Vagina (tissue), 2 donors: ENCODE data around the gene KRT85. TPM values are rescaled to one million over a fixed set of nuclear protein-coding genes. Genes with fewer than 3 reads are reported as not detected.
A peak's percentile ranks its signal among the peaks of the same experiment; 100 is the strongest.

Experiments used
- DNase-seq, 2 donors: peaks; one replicate each; pipeline ENCODE4 v3.0.0-alpha.2; 2017; ENCODE audit errors: extremely low spot score in 2 of 2
- H3K27ac ChIP-seq: fragments of 200-600 bp; sonication (generic); one replicate; pipeline ENCODE4 v1.5.1; 2019
- H3K27me3 ChIP-seq: fragments of 200-600 bp; sonication (generic); one replicate; pipeline ENCODE4 v1.5.1; 2019
- H3K36me3 ChIP-seq, 2 donors: fragments of 200-600 bp; sonication (generic); one replicate each; pipeline ENCODE4 v1.5.1; 2017 to 2019
- H3K4me1 ChIP-seq: fragments of 200-600 bp; sonication (generic); one replicate; pipeline ENCODE4 v1.5.1; 2019
- H3K4me3 ChIP-seq, 2 donors: fragments of 200-600 bp; sonication (generic); 1 replicate in 1 of 2; 2 replicates in 1 of 2; pipeline ENCODE4 v1.5.1; 2016 to 2019
- H3K9me3 ChIP-seq: fragments of 200-600 bp; sonication (generic); one replicate; pipeline ENCODE4 v1.5.1; 2019
- CTCF ChIP-seq, 3 experiments: fragments of 450-650 bp in 2 of 3; fragments of 200-600 bp in 1 of 3; sonication (generic) in 1 of 3; IDR thresholded peaks; one replicate each; pipeline ENCODE4 v1.5.1; 2017 to 2019; ENCODE audit warnings: antibody characterized with exemption in 3 of 3, mild to moderate bottlenecking in 2 of 3, moderate library complexity in 2 of 3
- POLR2A ChIP-seq, 2 donors: fragments of 450-650 bp; IDR thresholded peaks; one replicate each; pipeline ENCODE4 v1.6.1; 2017; ENCODE audit warnings: antibody characterized with exemption in 2 of 2, mild to moderate bottlenecking in 2 of 2, moderate library complexity in 2 of 2
- POLR2AphosphoS5 ChIP-seq, 2 donors: sonication (generic); formaldehyde crosslinking; IDR thresholded peaks; one replicate each; pipeline ENCODE4 v1.9.0; 2017; ENCODE audit warnings: antibody characterized with exemption in 2 of 2, mild to moderate bottlenecking in 2 of 2, low read depth in 1 of 2; ENCODE audit not compliant: insufficient read depth in 1 of 2
- intact Hi-C: fragments of 100-400 bp; cut with DNase I; formaldehyde crosslinking; loops from one replicate; pipeline ENCODE4 v1.15.1; 2023
- total RNA-seq: library from RNA; depleted of rRNA; stranded (reverse); fragments of >200 nt; gene quantifications from one replicate; pipeline ENCODE4 v1.2.3, GENCODE V29; 2016

Gene KRT85
- total RNA-seq, 1 donor from 2014 or later: not detected

GRCh38 chr12:52377266-52377665 lies 10.0 kb upstream of the KRT85 start:
- H3K36me3 ChIP-seq: no peaks in the 10 kb centered on the region
- H3K4me3 ChIP-seq: no peak overlapping the region
- H3K27ac ChIP-seq: no peak overlapping the region
- no peak for DNase-seq
- H3K4me1 ChIP-seq: peaks cover 8% of the 10 kb centered on the region
- no peaks in the 10 kb centered on the region for H3K9me3 ChIP-seq
- intact Hi-C loops: loop anchor here (10.0 kb wide), 1 partner anchor 498 kb away; no protein-coding TSS in a partner anchor
- TF ChIP-seq POLR2A (IDR thresholded peaks at IDR 0.05) (no peak), POLR2AphosphoS5 (IDR thresholded peaks at IDR 0.05; ENCODE audit: insufficient read depth in 1 of 2, low read depth in 1 of 2) (no peak), CTCF (IDR thresholded peaks at IDR 0.05) (no peak)
- no peaks in the 10 kb centered on the region for H3K27me3 ChIP-seq

- no peaks in the 10 kb centered on the region for H3K27me3 ChIP-seq
- TF ChIP-seq CTCF (IDR thresholded peaks at IDR 0.05) (peak; percentile 53 to 77 (median 75)), POLR2AphosphoS5 (IDR thresholded peaks at IDR 0.05; ENCODE audit: insufficient read depth in 1 of 2, low read depth in 1 of 2) (peak in 1 of 2 donors; percentile 71), POLR2A (IDR thresholded peaks at IDR 0.05) (no peak)
- DNase-seq: no peak
- H3K9me3 ChIP-seq: no peaks in the 10 kb centered on the region
- H3K4me1 ChIP-seq: peaks cover 25% of the 10 kb centered on the region
- H3K27ac ChIP-seq: peak overlapping the region; percentile 82
- no peak overlapping the region for H3K4me3 ChIP-seq
- H3K36me3 ChIP-seq: no peaks in the 10 kb centered on the region
- intact Hi-C loops: loop anchor here (10.0 kb wide), 1 partner anchor 502 kb away; no protein-coding TSS in a partner anchor
Observed at GRCh38 chr12:52372216-52373154, 5.2 kb upstream of the KRT85 start.

- Histone ChIP-seq H3K4me3 (no peak overlapping the region), H3K27me3 (no peaks in the 10 kb centered on the region), H3K36me3 (no peaks in the 10 kb centered on the region), H3K4me1 (peaks cover 25% of the 10 kb centered on the region), H3K27ac (peak overlapping the region; percentile 82), H3K9me3 (no peaks in the 10 kb centered on the region)
- intact Hi-C loops: loop anchor here (10.0 kb wide), 1 partner anchor 503 kb away; no protein-coding TSS in a partner anchor
- TF ChIP-seq POLR2A (IDR thresholded peaks at IDR 0.05) (no peak), CTCF (IDR thresholded peaks at IDR 0.05) (no peak), POLR2AphosphoS5 (IDR thresholded peaks at IDR 0.05; ENCODE audit: insufficient read depth in 1 of 2, low read depth in 1 of 2) (no peak)
- DNase-seq: no peak
Observed at GRCh38 chr12:52371716-52372115, 4.4 kb upstream of the KRT85 start.

- Histone ChIP-seq H3K27ac (peak overlapping the region; percentile 82), H3K9me3 (no peaks in the 10 kb centered on the region), H3K27me3 (no peaks in the 10 kb centered on the region), H3K36me3 (no peaks in the 10 kb centered on the region), H3K4me3 (no peak overlapping the region), H3K4me1 (peaks cover 25% of the 10 kb centered on the region)
- DNase-seq: no peak
- intact Hi-C loops: loop anchor here (10.0 kb wide), 1 partner anchor 504 kb away; no protein-coding TSS in a partner anchor
- TF ChIP-seq POLR2AphosphoS5 (IDR thresholded peaks at IDR 0.05; ENCODE audit: insufficient read depth in 1 of 2, low read depth in 1 of 2): peak in 1 of 2 donors; percentile 55
- no peak for TF ChIP-seq CTCF (IDR thresholded peaks at IDR 0.05)
Observed at GRCh38 chr12:52370926-52371608, 3.8 kb upstream of the KRT85 start.
